ENCODE measurements around the gene DOP1B.

DNA sequence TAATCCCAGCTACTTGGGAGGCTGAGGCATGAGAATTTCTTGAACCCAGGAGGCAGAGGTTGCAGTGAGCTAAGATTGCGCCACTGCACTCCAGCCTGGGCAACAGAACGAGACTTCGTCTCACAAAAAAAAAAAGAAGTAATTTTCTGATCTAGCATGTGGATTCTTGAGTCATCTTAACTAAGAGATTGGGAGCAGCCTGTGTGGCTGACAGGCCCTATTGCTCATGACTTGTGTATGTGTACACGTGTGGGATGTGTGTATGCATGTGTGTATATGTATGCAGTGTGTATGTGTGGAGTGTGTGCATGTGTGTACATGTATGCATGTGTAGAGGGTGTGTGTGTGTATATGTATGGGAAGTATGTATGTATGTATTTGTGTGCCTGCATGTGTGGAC lies 29.5 kb downstream of the DOP1B start:
- TF ChIP-seq, protein P1, sequence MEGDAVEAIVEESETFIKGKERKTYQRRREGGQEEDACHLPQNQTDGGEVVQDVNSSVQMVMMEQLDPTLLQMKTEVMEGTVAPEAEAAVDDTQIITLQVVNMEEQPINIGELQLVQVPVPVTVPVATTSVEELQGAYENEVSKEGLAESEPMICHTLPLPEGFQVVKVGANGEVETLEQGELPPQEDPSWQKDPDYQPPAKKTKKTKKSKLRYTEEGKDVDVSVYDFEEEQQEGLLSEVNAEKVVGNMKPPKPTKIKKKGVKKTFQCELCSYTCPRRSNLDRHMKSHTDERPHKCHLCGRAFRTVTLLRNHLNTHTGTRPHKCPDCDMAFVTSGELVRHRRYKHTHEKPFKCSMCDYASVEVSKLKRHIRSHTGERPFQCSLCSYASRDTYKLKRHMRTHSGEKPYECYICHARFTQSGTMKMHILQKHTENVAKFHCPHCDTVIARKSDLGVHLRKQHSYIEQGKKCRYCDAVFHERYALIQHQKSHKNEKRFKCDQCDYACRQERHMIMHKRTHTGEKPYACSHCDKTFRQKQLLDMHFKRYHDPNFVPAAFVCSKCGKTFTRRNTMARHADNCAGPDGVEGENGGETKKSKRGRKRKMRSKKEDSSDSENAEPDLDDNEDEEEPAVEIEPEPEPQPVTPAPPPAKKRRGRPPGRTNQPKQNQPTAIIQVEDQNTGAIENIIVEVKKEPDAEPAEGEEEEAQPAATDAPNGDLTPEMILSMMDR (IDR thresholded peaks at IDR 0.05): no peak
- no peak for TF ChIP-seq POLR2A (IDR thresholded peaks at IDR 0.05)

Measured in Peyer's patch (tissue), 4 donors.